ENCODE measurements around the gene NOS1AP. TPM values are rescaled to one million over a fixed set of nuclear protein-coding genes. Genes with fewer than 3 reads are reported as not detected.

Gene NOS1AP
- total RNA-seq, 1 experiment from 2014 or later = 5.3 TPM

DNA sequence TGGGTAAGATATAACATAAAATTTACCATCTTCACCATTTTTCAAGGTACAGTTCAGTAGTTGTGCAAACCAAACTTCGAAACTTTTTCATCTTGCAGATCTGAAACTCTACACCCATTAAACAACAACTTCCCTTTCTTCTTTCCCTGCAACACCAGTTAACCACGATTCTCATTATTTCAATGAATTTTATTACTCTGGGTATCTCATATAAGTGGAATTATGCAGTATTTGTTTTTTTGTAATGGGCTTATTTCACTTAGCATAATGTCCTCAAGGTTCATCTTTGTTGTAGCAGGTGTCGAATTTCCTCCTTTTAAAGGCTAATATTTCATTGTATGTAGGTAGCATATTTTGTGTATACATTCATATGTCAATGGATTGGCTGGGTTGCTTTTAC, 161.0 kb downstream of the NOS1AP start:
- no peak overlapping the region for H3K4me3 ChIP-seq (replicated peaks in 1 of 2; ENCODE audit: low read depth in 1 of 2, low read length in 2 of 2)
- intact Hi-C loops (cut with micrococcal nuclease) = loop anchor here (5.0 kb wide), 1 partner anchor 173 kb away; no protein-coding TSS in a partner anchor
- no peaks in the 10 kb centered on the region for H3K79me2 ChIP-seq (ENCODE audit: insufficient read depth, low read length)
- no TSS peak for BruUV-seq (replicated peaks)
- no peak overlapping the region for H2AFZ ChIP-seq (ENCODE audit: low read depth, low read length, poor library complexity, severe bottlenecking)
- H3K27me3 ChIP-seq (ENCODE audit: insufficient read depth, low read length) = no peaks in the 10 kb centered on the region
- ATAC-seq (no peak), DNase-seq (ENCODE audit: low read depth, low spot score) (no peak)
- H3K36me3 ChIP-seq (ENCODE audit: control insufficient read depth in 1 of 2, insufficient read depth in 2 of 2, low read length in 2 of 2) = no peaks in the 10 kb centered on the region
- CTCF ChIA-PET = interaction anchor here (1.0 to 1.9 kb wide), 3 partner anchors 9 to 175 kb away, joined by 4 to 15 read pairs (median 6); no protein-coding TSS in a partner anchor
- POLR2A ChIA-PET = no interaction called here
- peaks cover 4 to 9% of the 10 kb centered on the region in 2 experiments; a peak in 2 of 4 replicates for H3K4me1 ChIP-seq (ENCODE audit: control insufficient read depth in 1 of 2, insufficient read depth in 2 of 2, low read length in 2 of 2)
- no peak overlapping the region; the same call in 1 of the 2 replicates for H3K4me2 ChIP-seq (ENCODE audit: low read length)
- H4K20me1 ChIP-seq (ENCODE audit: insufficient read depth) = no peaks in the 10 kb centered on the region
- H3K27ac ChIP-seq (ENCODE audit: low read depth, low read length) = no peak overlapping the region
- RAD21 ChIA-PET (ENCODE audit: low non-redundant PET in 1 of 2, low total read pairs in 2 of 2, uncharacterized antibody in 2 of 2, unreplicated experiment in 2 of 2) = interaction anchor here in 1 of 2 experiments (1.5 kb wide), 1 partner anchor 175 kb away, joined by 6 read pairs; no protein-coding TSS in a partner anchor
- H3K9me3 ChIP-seq (ENCODE audit: control insufficient read depth in 1 of 2, insufficient read depth in 1 of 2, low read depth in 1 of 2, low read length in 2 of 2) = no peaks in the 10 kb centered on the region
- no peaks in the 10 kb centered on the region for H3K9me2 ChIP-seq (ENCODE audit: insufficient read depth)
- no peak overlapping the region for H3K9ac ChIP-seq (ENCODE audit: low read length)
- TF ChIP-seq CBX3 (IDR thresholded peaks at IDR 0.05; ENCODE audit: low read depth) (no peak), EZH2 (IDR thresholded peaks at IDR 0.05) (no peak)
- TF ChIP-seq, protein P1, sequence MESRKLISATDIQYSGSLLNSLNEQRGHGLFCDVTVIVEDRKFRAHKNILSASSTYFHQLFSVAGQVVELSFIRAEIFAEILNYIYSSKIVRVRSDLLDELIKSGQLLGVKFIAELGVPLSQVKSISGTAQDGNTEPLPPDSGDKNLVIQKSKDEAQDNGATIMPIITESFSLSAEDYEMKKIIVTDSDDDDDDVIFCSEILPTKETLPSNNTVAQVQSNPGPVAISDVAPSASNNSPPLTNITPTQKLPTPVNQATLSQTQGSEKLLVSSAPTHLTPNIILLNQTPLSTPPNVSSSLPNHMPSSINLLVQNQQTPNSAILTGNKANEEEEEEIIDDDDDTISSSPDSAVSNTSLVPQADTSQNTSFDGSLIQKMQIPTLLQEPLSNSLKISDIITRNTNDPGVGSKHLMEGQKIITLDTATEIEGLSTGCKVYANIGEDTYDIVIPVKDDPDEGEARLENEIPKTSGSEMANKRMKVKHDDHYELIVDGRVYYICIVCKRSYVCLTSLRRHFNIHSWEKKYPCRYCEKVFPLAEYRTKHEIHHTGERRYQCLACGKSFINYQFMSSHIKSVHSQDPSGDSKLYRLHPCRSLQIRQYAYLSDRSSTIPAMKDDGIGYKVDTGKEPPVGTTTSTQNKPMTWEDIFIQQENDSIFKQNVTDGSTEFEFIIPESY (IDR thresholded peaks at IDR 0.05; ENCODE audit: extremely low read depth, insufficient replicate concordance, low read length) = no peak

DNA sequence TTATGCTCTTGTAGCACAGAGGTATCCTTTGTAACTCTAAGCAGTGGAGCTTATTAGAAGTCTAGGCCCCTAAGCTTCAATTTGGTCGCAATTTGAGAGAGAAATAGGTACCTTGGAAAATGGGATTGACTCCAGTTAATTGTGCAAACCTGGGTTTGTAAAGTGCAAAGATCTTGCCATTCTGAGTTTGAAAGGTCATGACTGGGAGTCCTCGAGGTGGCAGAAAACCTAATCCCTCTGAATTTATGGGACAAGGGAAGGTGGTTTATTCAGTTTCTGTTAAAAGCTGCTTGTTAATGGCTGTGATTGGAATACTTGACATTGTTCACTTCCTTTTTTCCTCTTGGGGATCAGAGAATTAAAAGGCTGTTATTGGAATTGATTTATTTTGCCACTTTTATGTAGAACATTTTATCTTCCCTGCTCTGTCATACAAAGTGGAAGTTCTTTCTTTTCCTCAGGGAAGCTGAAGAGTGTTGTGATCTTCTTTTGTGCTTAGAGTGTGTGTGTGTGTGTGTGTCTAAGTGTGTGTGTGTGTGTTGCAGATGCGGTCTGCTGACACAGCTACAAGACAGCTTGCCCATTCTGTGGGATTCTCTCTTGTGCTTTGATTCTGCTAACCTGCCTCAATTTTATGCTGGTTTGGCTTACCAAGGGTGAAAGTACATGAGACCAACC, 162.7 kb downstream of the NOS1AP start:
- Histone ChIP-seq H3K9me3 (ENCODE audit: control insufficient read depth in 1 of 2, insufficient read depth in 1 of 2, low read depth in 1 of 2, low read length in 2 of 2) (no peaks in the 10 kb centered on the region), H3K9me2 (ENCODE audit: insufficient read depth) (no peaks in the 10 kb centered on the region), H4K20me1 (ENCODE audit: insufficient read depth) (no peaks in the 10 kb centered on the region), H2AFZ (ENCODE audit: low read depth, low read length, poor library complexity, severe bottlenecking) (no peak overlapping the region), H3K27ac (ENCODE audit: low read depth, low read length) (no peak overlapping the region), H3K27me3 (ENCODE audit: insufficient read depth, low read length) (no peaks in the 10 kb centered on the region), H3K9ac (ENCODE audit: low read length) (no peak overlapping the region), H3K36me3 (ENCODE audit: control insufficient read depth in 1 of 2, insufficient read depth in 2 of 2, low read length in 2 of 2) (no peaks in the 10 kb centered on the region), H3K79me2 (ENCODE audit: insufficient read depth, low read length) (no peaks in the 10 kb centered on the region), H3K4me2 (ENCODE audit: low read length) (no peak overlapping the region), H3K4me1 (ENCODE audit: control insufficient read depth in 1 of 2, insufficient read depth in 2 of 2, low read length in 2 of 2) (peaks cover 9 to 10% of the 10 kb centered on the region in 2 experiments; a peak in 2 of 4 replicates), H3K4me3 (replicated peaks in 1 of 2; ENCODE audit: low read depth in 1 of 2, low read length in 2 of 2) (no peak overlapping the region)
- DNase-seq (ENCODE audit: low read depth, low spot score) (no peak), ATAC-seq (no peak)
- BruUV-seq (replicated peaks) = no TSS peak
- ChIA-PET RAD21 (ENCODE audit: low non-redundant PET in 1 of 2, low total read pairs in 2 of 2, uncharacterized antibody in 2 of 2, unreplicated experiment in 2 of 2) (no interaction called here), POLR2A (no interaction called here), CTCF (interaction anchor here (1.7 kb wide), 1 partner anchor 176 kb away, joined by 4 read pairs; no protein-coding TSS in a partner anchor)
- intact Hi-C loops (cut with micrococcal nuclease) = loop anchor here (5.0 kb wide), 1 partner anchor 175 kb away; no protein-coding TSS in a partner anchor
- TF ChIP-seq SP1 (IDR thresholded peaks at IDR 0.05; ENCODE audit: low read depth) (no peak), ELF1 (IDR thresholded peaks at IDR 0.05; ENCODE audit: borderline replicate concordance, low read depth) (no peak), CEBPB (IDR thresholded peaks at IDR 0.05; ENCODE audit: low read depth) (no peak)
